GM12864 (cell line): ENCODE data around the gene MGAT4C.
"Not testable (repeated sequence)": the region's sequence is repeated elsewhere in the genome, so short reads cannot be mapped to it uniquely, and the experiment has no call there.

Source experiments
- DNase-seq: peaks from one replicate; pipeline ENCODE4 v3.0.0-alpha.2; 2011; ENCODE audit warnings: low read depth
- H3K4me3 ChIP-seq: 2 replicates; pipeline ENCODE4 v1.5.1; 2011; ENCODE audit warnings: mild to moderate bottlenecking, low read depth, low read length, control low read depth
- CTCF ChIP-seq: IDR thresholded peaks from 2 replicates; pipeline ENCODE4 v1.5.1; 2011; ENCODE audit warnings: low read depth, mild to moderate bottlenecking, moderate library complexity, low read length, control low read depth, inconsistent platforms; ENCODE audit errors: missing control alignments

MGAT4C gene

GRCh38 chr12:86256163-86256562 is at the start of gene MGAT4C:
Gene MGAT4C (minus strand): TSS chr12:86256391.
- no peak for DNase-seq
- TF ChIP-seq CTCF = no peak
- no peak within 1 kb of the TSS for H3K4me3 ChIP-seq

DNA sequence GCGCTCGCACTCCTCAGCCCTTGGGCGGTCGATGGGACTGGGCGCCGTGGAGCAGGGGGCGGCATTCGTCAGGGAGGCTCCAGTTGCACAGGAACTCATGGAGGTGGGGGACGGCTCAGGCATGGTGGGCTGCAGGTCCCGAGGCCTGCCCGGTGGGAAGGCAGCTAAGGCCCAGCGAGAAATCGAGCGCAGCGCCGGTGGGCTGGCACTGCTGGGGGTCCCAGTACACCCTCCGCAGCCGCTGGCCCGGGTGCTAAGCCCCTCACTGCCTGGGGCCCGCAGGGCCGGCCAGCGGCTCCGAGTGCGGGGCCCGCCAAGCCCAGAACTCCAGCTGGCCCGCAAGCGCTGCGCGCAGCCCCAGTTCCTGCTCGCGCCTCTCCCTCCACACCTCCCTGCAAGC is 40.2 kb upstream of the MGAT4C start:
- DNase-seq, H3K4me3 ChIP-seq: not testable (repeated sequence)

- no peak overlapping the region for H3K4me3 ChIP-seq
- no peak for DNase-seq
- TF ChIP-seq CTCF = no peak
Observed at GRCh38 chr12:86293682-86294240, 37.6 kb upstream of the MGAT4C start.

DNA sequence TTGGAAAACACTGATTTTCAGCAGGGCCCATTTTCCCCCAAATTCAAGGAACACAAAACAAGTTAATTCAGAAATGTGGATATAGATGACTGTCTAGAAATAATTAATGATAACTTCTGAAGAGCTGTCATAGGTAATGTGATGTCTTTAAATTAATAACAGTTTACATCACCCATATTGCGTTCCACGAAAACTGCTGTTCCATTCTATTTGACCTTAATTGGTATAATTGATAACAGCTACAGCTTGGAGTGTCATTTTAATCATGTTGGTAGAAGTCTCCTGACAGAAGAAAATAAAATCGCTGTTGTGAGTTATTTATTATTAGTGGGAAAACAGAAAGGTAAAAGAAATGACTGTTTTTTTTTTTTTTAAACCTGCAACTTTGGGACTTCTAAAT is 36.3 kb upstream of the MGAT4C start:
- no peak for TF ChIP-seq CTCF
- no peak overlapping the region for H3K4me3 ChIP-seq
- no peak for DNase-seq

DNA sequence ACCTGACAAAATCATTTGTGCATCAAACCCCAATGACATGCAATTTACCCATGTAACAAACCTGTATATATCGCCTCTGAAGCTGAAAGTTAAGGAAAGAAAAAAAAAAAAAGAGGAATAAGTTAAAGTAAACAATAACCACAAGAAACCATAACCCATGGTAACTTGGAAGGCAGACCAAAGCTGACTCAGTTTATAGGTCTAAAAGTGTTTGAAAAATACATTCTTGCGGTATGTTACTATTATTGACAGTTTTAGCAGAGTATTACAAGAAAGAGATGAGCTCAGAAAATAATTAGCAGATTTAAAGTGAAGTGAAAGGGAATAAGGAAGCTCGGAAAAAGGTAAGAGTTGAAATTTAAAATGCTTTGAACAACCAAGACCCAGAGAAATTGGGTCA is 34.4 kb upstream of the MGAT4C start:
- no peak for TF ChIP-seq CTCF
- no peak overlapping the region for H3K4me3 ChIP-seq
- DNase-seq = no peak

DNA sequence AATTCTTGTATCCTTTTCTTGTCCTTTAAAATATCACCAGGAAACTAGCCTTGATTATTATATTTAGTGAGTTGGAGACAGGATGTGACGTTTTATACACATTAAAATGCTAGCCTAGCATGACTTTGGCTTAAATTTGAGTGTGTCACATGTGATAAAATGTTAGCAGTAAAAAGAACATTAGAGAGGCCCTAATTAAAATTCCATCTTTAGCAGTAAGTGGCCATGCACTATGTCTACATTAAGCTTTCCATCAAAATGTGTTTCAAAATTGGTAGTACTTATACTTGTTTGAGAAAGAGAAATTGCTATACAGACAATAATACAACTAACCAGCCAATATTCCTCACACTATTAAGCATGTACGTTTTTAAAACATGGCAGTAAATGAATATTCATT is 29.9 kb upstream of the MGAT4C start:
- no peak for DNase-seq
- TF ChIP-seq CTCF = no peak
- no peak overlapping the region for H3K4me3 ChIP-seq

- TF ChIP-seq CTCF = no peak
- no peak for DNase-seq
- H3K4me3 ChIP-seq = no peak overlapping the region
Observed at GRCh38 chr12:86283620-86284019, 27.4 kb upstream of the MGAT4C start.

DNA sequence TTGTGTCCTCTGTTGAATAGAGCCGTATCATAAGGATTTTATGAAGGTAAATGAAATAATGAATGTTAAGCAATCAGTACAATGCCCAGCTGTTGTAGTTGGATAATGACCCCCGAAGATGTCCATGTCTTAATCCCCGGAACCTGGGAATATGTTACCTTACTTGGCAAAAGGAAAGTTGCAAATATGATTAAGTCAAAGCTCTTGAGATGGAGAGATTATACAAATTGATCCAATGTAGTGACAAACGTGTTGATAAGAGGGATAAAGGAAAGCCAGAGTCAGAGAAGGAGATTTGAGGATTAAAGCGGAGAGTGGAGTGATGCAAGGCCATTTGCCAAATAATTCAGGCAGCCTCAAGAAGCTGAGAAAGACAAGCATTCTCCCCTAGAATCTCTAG is 19.2 kb upstream of the MGAT4C start:
- DNase-seq = no peak
- no peak for TF ChIP-seq CTCF
- no peak overlapping the region for H3K4me3 ChIP-seq
